IMR-90 (cell line): ENCODE results near the gene MYH9. TPM values are rescaled to one million over a fixed set of nuclear protein-coding genes. Genes with fewer than 3 reads are reported as not detected.

ENCODE experiments used
- ATAC-seq: fragments of 200-7000 bp; cut with Tn5 transposase; 2 replicates; pipeline ENCODE4 v1.9.1; 2020; ENCODE audit warnings: low read depth, mild to moderate bottlenecking, moderate library complexity
- BruUV-seq: library from RNA; stranded (reverse); fragments of 400-500 nt; replicated peaks from 2 replicates; lab custom pipeline; 2021; lab: Mats Ljungman, UMichigan
- CTCF ChIA-PET: fragments of 300-600 bp; formaldehyde crosslinking; extraction: SDS; loops from one replicate; lab custom pipeline; 2021; ENCODE audit warnings: antibody characterized with exemption; lab: Yijun Ruan, JAX
- POLR2A ChIA-PET: fragments of 300-600 bp; sonication (Branson Sonifier 250); formaldehyde crosslinking; loops from one replicate; lab custom pipeline; 2022; ENCODE audit warnings: antibody characterized with exemption; ENCODE audit not compliant: unreplicated experiment; lab: Charles Lee
- DNase-seq: peaks from one replicate; pipeline ENCODE4 v3.0.0; 2013
- H2AFZ ChIP-seq: replicated peaks from 2 replicates; pipeline ENCODE3; 2013; ENCODE audit warnings: low read length, mild to moderate bottlenecking; ENCODE audit not compliant: poor library complexity
- H2AK5ac ChIP-seq: 2 replicates; pipeline ENCODE4 v1.6.1; 2013; ENCODE audit warnings: low read depth, low read length, inconsistent platforms
- H2AK9ac ChIP-seq: replicated peaks from 2 replicates; pipeline ENCODE3; 2013; ENCODE audit warnings: mild to moderate bottlenecking, low read depth, low read length, moderate library complexity; ENCODE audit not compliant: poor library complexity
- H2BK120ac ChIP-seq: 2 replicates; pipeline ENCODE4 v1.6.1; 2013; ENCODE audit warnings: low read depth, low read length, inconsistent platforms
- H2BK15ac ChIP-seq: 3 replicates; pipeline ENCODE4 v1.6.1; 2013; ENCODE audit warnings: low read depth, low read length, inconsistent platforms
- H2BK20ac ChIP-seq: 2 replicates; pipeline ENCODE4 v1.6.1; 2013; ENCODE audit warnings: low read depth, mild to moderate bottlenecking, inconsistent platforms, low read length, moderate library complexity
- H2BK5ac ChIP-seq: 2 replicates; pipeline ENCODE4 v1.6.1; 2013; ENCODE audit warnings: mild to moderate bottlenecking, low read depth, low read length, inconsistent platforms; ENCODE audit not compliant: poor library complexity, severe bottlenecking
- H3K14ac ChIP-seq: replicated peaks from 2 replicates; pipeline ENCODE4 v1.6.1; 2013; ENCODE audit warnings: low read depth, low read length, inconsistent platforms
- H3K18ac ChIP-seq: 2 replicates; pipeline ENCODE4 v1.6.1; 2013; ENCODE audit warnings: low read depth, low read length, control low read depth
- H3K23ac ChIP-seq: 2 replicates; pipeline ENCODE4 v1.6.1; 2013; ENCODE audit warnings: low read depth, low read length, inconsistent platforms
- H3K27ac ChIP-seq: 2 replicates; pipeline ENCODE4 v1.5.1; 2013; ENCODE audit warnings: mild to moderate bottlenecking, control low read depth, low read length; ENCODE audit not compliant: insufficient read depth
- H3K27me3 ChIP-seq: 2 replicates; pipeline ENCODE4 v1.6.1; 2013; ENCODE audit warnings: low read length; ENCODE audit not compliant: control insufficient read depth, insufficient read depth
- H3K36me3 ChIP-seq: 2 replicates; pipeline ENCODE4 v1.6.1; 2013; ENCODE audit warnings: low read length, mixed read lengths; ENCODE audit not compliant: control insufficient read depth, insufficient read depth
- H3K4ac ChIP-seq: 2 replicates; pipeline ENCODE4 v1.6.1; 2013; ENCODE audit warnings: low read depth, low read length, inconsistent platforms
- H3K4me1 ChIP-seq: 2 replicates; pipeline ENCODE4 v1.6.1; 2013; ENCODE audit warnings: low read length, mixed read lengths; ENCODE audit not compliant: control insufficient read depth, insufficient read depth
- H3K4me2 ChIP-seq: 2 replicates; pipeline ENCODE4 v1.6.1; 2013; ENCODE audit warnings: low read depth, mild to moderate bottlenecking, control low read depth, low read length, moderate library complexity
- H3K4me3 ChIP-seq: 2 replicates; pipeline ENCODE4 v1.5.1; 2013; ENCODE audit warnings: low read depth, mild to moderate bottlenecking, control low read depth, low read length, moderate library complexity; ENCODE audit not compliant: insufficient read depth
- H3K56ac ChIP-seq: 2 replicates; pipeline ENCODE4 v1.6.1; 2013; ENCODE audit warnings: low read length, inconsistent platforms; ENCODE audit not compliant: insufficient read depth; ENCODE audit errors: extremely low read depth
- H3K79me1 ChIP-seq, 2 experiments: 2 replicates each; pipeline ENCODE4 v1.6.1; 2013; ENCODE audit warnings: low read length in 2 of 2, inconsistent platforms in 1 of 2, low read depth in 1 of 2
- H3K9ac ChIP-seq: 2 replicates; pipeline ENCODE4 v1.6.1; 2013; ENCODE audit warnings: low read depth, low read length, control low read depth
- H3K9me1 ChIP-seq: 2 replicates; pipeline ENCODE4 v1.6.1; 2013; ENCODE audit warnings: low read length, inconsistent platforms; ENCODE audit not compliant: insufficient read depth
- H3K9me3 ChIP-seq: 2 replicates; pipeline ENCODE4 v1.6.1; 2013; ENCODE audit warnings: low read length; ENCODE audit not compliant: control insufficient read depth, insufficient read depth
- H4K20me1 ChIP-seq: 2 replicates; pipeline ENCODE4 v1.6.1; 2013; ENCODE audit warnings: low read length, inconsistent platforms; ENCODE audit not compliant: insufficient read depth
- H4K5ac ChIP-seq: 2 replicates; pipeline ENCODE4 v1.6.1; 2013; ENCODE audit warnings: mild to moderate bottlenecking, low read depth, low read length, control low read depth
- H4K8ac ChIP-seq, 2 experiments: 2 replicates each; pipeline ENCODE4 v1.6.1; 2013; ENCODE audit warnings: low read depth in 2 of 2, low read length in 2 of 2, control low read depth in 1 of 2, inconsistent platforms in 1 of 2
- H4K91ac ChIP-seq: 2 replicates; pipeline ENCODE4 v1.6.1; 2013; ENCODE audit warnings: low read depth, low read length, inconsistent platforms; ENCODE audit not compliant: insufficient read depth
- BHLHE40 ChIP-seq: fragments of 150-350 bp; IDR thresholded peaks from 2 replicates; pipeline ENCODE4 v1.6.1; 2016; ENCODE audit warnings: mild to moderate bottlenecking, low read depth, low read length
- MAZ ChIP-seq: IDR thresholded peaks from 2 replicates; pipeline ENCODE4 v1.6.1; 2012; ENCODE audit warnings: low read depth, mild to moderate bottlenecking, low read length, improper control_type of control experiment, moderate library complexity, borderline replicate concordance
- NFE2L2 ChIP-seq: fragments of 150-350 bp; IDR thresholded peaks from 2 replicates; pipeline ENCODE4 v1.6.1; 2016; ENCODE audit warnings: low read depth, mild to moderate bottlenecking, low read length
- WGBS, 2 experiments: methylation state at CpG; one replicate each; pipeline versions ENCODE4 v1.1.5 to v1.1.7; 2013; ENCODE audit warnings: missing lambda C conversion rate in 2 of 2; ENCODE audit not compliant: insufficient read length in 1 of 2; ENCODE audit errors: extremely low coverage in 2 of 2; 5-methylcytosine and 5-hydroxymethylcytosine counted together
- dilution Hi-C: fragments of 300-500 bp; cut with HindIII; formaldehyde crosslinking; loops from one replicate; pipeline ENCODE4 v1.14.3; 2018; ENCODE audit warnings: low sequenced_read_pairs; ENCODE audit not compliant: unreplicated experiment
- in situ Hi-C: fragments of 300-500 bp; cut with MboI; formaldehyde crosslinking; loops from 3 replicates; pipeline ENCODE4 v1.14.3; 2019; ENCODE audit warnings: low sequenced_read_pairs, inconsistent platforms, mixed read lengths
- intact Hi-C: fragments of 100-400 bp; cut with micrococcal nuclease; formaldehyde crosslinking; loops from 2 replicates; pipeline ENCODE4 v1.10.0; 2022
- polyA plus RNA-seq, 3 experiments: library from polyadenylated mRNA; depleted of rRNA; stranded (reverse); fragments of >200 nt; gene quantifications; 2 replicates each; pipeline ENCODE4 v1.2.3, GENCODE V29; 2012; ENCODE audit warnings: low replicate concordance in 1 of 3
- total RNA-seq: library from RNA; depleted of rRNA; stranded (reverse); fragments of >200 nt; gene quantifications from 2 replicates; pipeline ENCODE4 v1.2.3, GENCODE V29; 2012

Gene MYH9
- total and polyA plus RNA-seq, 2 of the 4 experiments (the other 2 are of a cell fraction), result 475 to 554 TPM

DNA sequence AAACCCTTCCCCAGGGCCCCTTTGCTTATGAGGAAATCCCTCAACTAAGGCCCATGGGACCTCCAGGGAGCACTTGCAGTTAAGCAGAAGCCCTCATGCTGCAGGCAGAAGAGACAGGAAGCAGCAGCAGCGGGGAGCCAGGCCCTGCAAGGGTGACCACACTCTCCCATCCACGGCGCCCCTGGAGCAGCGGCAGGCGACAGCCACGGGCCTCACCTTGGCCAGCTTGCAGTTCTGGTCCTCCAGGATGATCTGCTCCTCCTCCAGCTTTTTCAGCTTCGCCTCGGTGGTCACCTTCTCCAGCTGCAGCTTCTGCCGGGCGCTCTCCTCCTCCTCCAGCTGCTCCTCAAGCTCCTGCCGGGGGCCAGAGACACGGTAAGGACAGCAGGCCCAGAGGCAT, 87.9 kb downstream of the MYH9 start:
- no peak overlapping the region for H2BK120ac ChIP-seq
- H4K5ac ChIP-seq, result peak overlapping the region; percentile 50; the same call in 1 of the 2 replicates
- H2BK20ac ChIP-seq, result 0 out of 2 replicates have a peak overlapping the region, but pooled peaks have one; percentile 5
- H3K9me3 ChIP-seq, result no peaks in the 10 kb centered on the region
- intact Hi-C loops, result no loop called here
- ATAC-seq (no peak), DNase-seq (no peak)
- no peaks in the 10 kb centered on the region for H3K27me3 ChIP-seq
- peak overlapping the region; percentile 35; the same call in 1 of the 2 replicates for H3K4ac ChIP-seq
- H3K4me3 ChIP-seq, result no peak overlapping the region
- no peak overlapping the region for H3K18ac ChIP-seq
- peaks cover 9% of the 10 kb centered on the region for H3K9me1 ChIP-seq
- peak overlapping the region; percentile 10 to 85; a peak in 2 of 4 replicates for H4K8ac ChIP-seq
- H3K56ac ChIP-seq, result no peak overlapping the region
- H2AK5ac ChIP-seq, result no peak overlapping the region
- peak overlapping the region; percentile 37; the same call in 1 of the 2 replicates for H3K9ac ChIP-seq
- in situ Hi-C loops, result no loop called here
- peaks cover 91% of the 10 kb centered on the region for H4K20me1 ChIP-seq
- H4K91ac ChIP-seq, result 0 out of 2 replicates have a peak overlapping the region, but pooled peaks have one; percentile 13
- peak overlapping the region; percentile 53 for H2AK9ac ChIP-seq
- dilution Hi-C loops, result no loop called here
- H3K4me2 ChIP-seq, result no peak overlapping the region
- H2BK15ac ChIP-seq, result no peak overlapping the region
- H2AFZ ChIP-seq, result peak overlapping the region; percentile 16
- peaks cover 61 to 90% of the 10 kb centered on the region in 2 experiments for H3K79me1 ChIP-seq
- CTCF ChIA-PET, result no interaction called here
- H3K23ac ChIP-seq, result no peak overlapping the region
- H3K27ac ChIP-seq, result peak overlapping the region; percentile 94
- peaks cover 21% of the 10 kb centered on the region for H3K4me1 ChIP-seq
- POLR2A ChIA-PET, result no interaction called here
- no peak for TF ChIP-seq NFE2L2
- TF ChIP-seq BHLHE40, result no peak
- no peak for TF ChIP-seq MAZ
- H2BK5ac ChIP-seq, result peak overlapping the region; percentile 71
- BruUV-seq, result no TSS peak
- WGBS, 2 experiments, result 93% methylated on average over 11 of the region's 12 CpGs; no CpG with 5 or more reads in 1 of the 2 experiments
- H3K36me3 ChIP-seq, result peaks cover 94% of the 10 kb centered on the region
- no peak overlapping the region for H3K14ac ChIP-seq
